Stimulated activated CD4-positive, alpha-beta T cell treated with anti-CD3 and anti-CD28 coated beads, Interleukin-4, amount 100 ng/mL, for 4 hours (primary cell): Measurements from ENCODE around the gene PDAP1.
A peak's percentile ranks its signal among the peaks of the same experiment; 100 is the strongest.
"Not testable (repeated sequence)": the region's sequence is repeated elsewhere in the genome, so short reads cannot be mapped to it uniquely, and the experiment has no call there.

Source experiments
- DNase-seq, 2 experiments: peaks; one replicate each; pipeline ENCODE4 v3.0.0-alpha.2; 2020

The PDAP1 gene, protein sequence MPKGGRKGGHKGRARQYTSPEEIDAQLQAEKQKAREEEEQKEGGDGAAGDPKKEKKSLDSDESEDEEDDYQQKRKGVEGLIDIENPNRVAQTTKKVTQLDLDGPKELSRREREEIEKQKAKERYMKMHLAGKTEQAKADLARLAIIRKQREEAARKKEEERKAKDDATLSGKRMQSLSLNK

DNA sequence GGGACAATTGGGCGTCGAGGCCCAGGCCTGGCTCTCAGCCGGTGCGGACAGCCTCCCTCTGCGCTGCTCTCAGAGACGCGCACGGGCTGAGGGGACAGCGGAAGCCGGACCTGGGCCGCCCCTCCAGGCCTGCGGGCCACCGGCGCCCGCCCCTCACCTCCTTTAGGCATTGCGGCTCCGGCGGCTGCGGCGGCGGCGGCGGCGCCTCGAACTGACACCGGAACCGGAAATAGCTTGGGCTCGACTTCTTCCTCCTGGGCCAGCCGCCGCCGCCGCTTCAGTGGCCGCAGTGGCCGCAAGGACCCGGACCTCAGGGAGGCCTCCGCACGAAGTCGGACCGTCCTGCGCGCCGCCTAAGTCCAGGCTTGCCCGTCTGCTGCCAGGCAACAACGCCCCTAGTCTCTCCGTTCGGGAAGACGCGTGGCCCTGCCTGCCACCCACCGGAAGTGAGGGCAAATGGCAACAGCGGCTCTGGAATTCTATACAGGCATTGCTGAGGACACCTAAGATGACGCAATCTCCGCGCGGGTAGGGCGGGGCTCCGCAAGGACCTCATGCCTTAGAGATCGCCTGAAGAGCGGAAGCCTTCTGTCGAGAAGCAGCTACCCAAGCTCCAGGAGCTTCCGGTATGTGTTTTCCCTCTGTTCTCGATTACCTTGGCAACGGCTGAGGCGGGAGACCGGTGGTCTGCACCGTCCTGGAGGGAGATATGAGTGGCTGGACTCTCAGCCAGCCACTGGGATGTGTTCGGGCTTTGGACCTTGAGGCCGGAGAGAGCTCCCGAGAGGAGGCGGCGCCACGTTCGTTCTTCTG lies at the start of gene PDAP1, which contains the start of gene BUD31:
PDAP1 (minus strand) TSS at position 219 of the 813 bp plus-strand sequence; CDS start at position 170, 49 bp downstream.
BUD31 (plus strand) TSS at position 591 of the 813 bp plus-strand sequence. CDS start 2,124 bp downstream, outside the sequence.
- DNase-seq = peak; percentile 83 to 93

DNA sequence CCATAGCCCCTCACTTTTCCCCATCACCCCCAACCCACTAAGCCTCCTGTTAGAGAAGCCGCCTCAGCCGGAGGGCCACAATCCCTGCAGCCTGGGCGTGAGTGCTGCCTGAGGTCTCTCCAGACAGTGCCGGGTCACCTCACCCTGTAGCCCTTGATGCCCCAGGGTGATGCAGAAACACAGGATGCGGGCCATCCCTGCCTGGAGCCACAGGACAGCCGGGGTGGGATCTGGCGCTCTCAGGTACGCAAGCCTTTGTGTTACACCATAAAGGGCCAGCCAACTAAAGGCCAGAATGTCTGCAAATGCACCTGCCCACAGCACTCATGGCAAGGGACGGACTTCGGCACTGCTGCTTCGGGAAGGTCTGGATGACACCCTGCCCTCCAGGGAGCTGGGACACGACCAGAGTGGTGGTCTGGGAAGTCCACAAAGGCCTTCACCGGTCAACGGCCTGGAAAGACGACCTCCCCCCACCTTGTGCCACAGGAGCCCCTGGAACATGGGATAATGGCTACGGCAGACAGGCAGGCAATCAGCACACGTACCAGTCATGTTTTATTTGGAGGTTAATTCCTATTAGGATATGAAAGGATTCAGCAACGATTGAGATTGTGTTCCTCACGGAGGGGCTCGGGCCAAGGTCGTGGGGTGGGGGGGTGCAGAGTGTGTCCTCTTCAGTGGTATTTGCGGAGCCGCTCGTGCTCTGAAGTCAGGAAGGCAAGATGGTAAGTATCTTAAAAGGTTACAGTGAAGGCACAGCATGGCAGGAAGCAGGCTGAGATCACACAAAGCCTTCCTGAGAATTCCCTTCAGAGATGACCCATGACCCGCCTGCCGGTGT lies 49.5 kb upstream of the PDAP1 start:
- no peak for DNase-seq

GRCh38 chr7:99457050-99457649 lies 48.8 kb upstream of the PDAP1 start:
- DNase-seq = no peak

- DNase-seq = no peak
Measured at GRCh38 chr7:99456288-99456687, 47.9 kb upstream of the PDAP1 start.

DNA sequence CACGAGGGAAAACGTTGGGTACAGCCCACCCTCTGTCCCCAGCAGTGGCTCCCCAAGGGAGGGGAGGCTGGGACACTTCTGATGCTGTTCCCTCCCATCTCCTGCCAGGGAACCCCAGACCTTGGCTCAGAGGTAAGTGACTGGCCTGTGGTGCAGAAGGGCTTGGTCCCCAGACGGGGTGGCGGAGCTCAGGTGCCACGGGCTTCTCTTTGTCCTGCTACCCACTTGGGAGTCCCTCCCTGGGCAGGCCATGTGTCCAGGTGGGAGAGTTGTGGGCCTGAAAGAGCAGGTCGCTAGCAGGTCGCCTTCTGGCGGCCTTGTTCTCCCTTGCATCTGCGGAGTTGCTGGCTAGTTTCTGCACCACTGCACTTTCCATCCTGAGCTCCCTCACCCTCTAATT lies 47.5 kb upstream of the PDAP1 start:
- DNase-seq = no peak

DNA sequence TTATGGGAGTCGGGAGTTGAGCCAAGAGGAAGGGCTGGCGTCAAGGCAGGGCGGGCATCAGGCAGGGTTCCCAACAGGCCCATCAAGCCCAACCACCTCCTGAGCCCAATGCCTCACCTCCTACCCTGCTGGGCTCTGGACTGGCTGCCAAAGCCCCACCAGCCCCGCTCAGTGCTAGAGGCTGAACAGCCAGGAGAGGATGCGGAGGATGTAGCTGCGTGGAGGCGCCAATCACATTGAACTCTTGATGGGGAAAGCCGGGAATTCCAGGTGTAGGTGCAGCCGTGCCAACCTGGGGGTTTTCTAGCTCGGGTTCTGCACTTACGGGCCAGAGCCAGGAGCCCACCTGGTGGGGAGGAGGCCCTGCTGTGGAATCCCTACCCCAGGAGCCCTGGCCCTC lies 44.7 kb upstream of the PDAP1 start:
- no peak for DNase-seq

GRCh38 chr7:99452541-99452940 lies 44.1 kb upstream of the PDAP1 start:
- DNase-seq = no peak

DNA sequence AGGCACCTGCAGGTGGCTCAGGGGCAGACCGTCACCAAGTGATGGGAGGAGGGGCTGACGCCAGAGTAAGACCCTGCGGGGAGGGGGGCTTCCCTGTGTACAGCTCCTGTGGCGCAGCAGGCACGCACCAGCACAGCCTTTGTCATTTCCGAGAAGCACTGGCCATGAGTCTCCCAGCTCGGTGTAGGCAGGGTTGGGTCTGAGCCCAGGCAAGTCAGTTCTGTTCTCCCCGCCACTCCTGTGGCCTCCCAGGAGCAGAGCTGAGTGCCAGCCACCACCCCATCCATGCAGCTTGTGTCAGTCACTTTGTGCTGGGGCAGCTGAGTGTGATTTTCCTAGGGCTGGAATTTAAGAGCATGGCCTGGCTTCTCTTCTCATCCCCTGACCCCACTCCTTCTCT lies 43.5 kb upstream of the PDAP1 start:
- DNase-seq = no peak

DNA sequence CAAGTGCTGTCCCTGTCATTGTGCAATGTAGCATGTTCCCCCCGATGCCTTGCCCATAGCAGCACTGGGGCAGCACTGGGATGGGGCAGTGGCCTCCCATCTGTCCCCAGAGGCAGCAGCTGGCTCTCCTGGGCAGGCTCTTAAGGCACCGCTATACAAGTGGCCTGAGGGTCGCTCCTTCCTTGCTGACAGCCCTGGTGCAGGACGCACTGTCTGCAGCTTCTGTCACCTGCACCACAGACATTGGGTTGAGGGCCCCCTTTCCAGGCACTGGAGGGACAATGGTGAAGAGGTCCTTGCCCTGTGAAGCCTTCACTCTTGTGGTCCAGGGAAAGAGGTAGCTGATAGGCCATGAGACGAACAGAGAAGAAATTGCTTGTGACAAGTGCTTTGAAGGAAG lies 40.9 kb upstream of the PDAP1 start:
- no peak for DNase-seq

- no peak for DNase-seq
Measured at GRCh38 chr7:99448855-99449254, 40.5 kb upstream of the PDAP1 start.

DNA sequence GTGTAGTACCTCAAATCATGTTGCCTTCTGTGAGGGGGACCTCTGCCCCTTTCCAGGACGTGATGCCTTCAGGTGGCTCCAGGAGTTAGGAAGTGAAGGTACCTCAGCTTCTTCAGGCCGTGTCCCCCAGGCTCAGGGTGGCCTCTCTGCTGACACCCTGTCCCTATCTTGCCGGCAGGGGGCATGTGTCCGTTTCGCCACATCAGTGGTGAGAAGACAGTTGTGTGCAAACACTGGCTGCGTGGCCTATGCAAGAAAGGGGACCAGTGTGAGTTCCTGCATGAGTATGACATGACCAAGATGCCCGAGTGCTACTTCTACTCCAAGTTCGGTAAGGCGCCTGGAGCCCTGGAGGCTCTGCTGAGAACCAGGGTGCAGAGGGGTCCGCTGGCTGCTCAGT lies 39.5 kb upstream of the PDAP1 start:
- no peak for DNase-seq

- DNase-seq = no peak
Measured at GRCh38 chr7:99446096-99446495, 37.7 kb upstream of the PDAP1 start.

DNA sequence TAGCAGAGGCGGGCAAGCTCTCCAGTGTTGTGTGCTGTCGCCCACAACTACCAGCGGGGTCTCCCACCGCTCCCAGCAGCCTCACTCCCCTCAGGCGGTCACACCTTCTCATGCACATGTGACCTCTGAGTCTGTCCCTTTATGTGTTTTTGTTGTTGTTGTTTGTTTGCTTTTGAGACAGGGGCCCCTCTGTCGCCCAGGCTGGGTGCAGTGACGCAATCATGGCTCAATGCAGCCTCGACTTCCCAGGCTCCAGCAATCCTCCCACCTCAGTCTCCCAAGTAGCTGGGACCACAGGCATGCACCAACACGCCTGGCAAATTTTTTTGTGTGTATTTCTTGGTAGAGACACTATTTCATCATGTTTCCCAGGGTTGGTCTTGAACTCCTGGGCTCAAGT lies 31.8 kb upstream of the PDAP1 start:
- DNase-seq = no peak

GRCh38 chr7:99438573-99439480 lies 30.4 kb upstream of the PDAP1 start, which contains the start of the genes CPSF4 and PTCD1:
CPSF4 (plus strand) TSS chr7:99438943; CDS start chr7:99439083, 140 bp downstream.
PTCD1 (minus strand) TSS chr7:99438798; CDS start chr7:99435242, 3,556 bp downstream.
- DNase-seq = peak; percentile 91 to 93

GRCh38 chr7:99437946-99438572 lies 29.7 kb upstream of the PDAP1 start:
- no peak for DNase-seq

GRCh38 chr7:99433158-99433557 lies 24.8 kb upstream of the PDAP1 start:
- no peak for DNase-seq

DNA sequence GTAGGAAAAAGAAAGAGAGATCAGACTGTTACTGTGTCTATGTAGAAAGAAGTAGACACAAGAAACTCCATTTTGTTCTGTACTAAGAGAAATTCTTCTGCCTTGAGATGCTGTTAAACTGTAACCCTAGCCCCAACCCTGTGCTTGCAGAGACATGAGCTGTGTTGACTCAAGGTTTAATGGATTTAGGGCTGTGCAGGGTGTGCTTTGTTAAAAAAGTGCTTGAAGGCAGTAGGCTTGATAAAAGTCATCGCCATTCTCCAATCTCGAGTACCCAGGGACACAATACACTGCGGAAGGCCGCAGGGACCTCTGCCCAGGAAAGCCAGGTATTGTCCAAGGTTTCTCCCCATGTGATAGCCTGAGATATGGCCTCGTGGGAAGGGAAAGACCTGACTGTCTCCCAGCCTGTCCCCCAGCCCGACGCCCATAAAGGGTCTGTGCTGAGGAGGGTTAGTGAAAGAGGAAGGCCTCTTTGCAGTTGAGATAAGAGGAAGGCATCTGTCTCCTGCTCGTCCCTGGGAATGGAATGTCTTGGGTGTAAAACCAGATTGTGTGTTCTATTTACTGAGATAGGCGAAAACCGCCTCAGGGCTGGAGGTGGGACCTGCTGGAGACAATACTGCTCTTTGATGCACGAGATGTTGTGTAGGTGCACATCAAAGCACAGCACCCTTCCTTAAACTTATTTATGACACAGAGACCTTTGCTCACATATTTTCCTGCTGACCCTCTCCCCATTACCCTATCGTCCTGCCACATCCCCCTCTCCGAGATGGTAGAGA lies 23.6 kb upstream of the PDAP1 start:
- not testable (repeated sequence) for DNase-seq

- DNase-seq = no peak
Measured at GRCh38 chr7:99429756-99430155, 21.4 kb upstream of the PDAP1 start.

- no peak for DNase-seq
Measured at GRCh38 chr7:99428972-99429566, 20.7 kb upstream of the PDAP1 start.
